HG03045 (cell line): Measurements from ENCODE around the gene MAP7D2.
"Not testable (repeated sequence)": the region's sequence is repeated elsewhere in the genome, so short reads cannot be mapped to it uniquely, and the experiment has no call there.

Source experiments
- ATAC-seq: cut with Tn5 transposase; IDR thresholded peaks from one replicate; pipeline ENCODE4 v1.9.1; 2021; ENCODE audit warnings: mild to moderate bottlenecking, moderate library complexity; ENCODE audit not compliant: unreplicated experiment

Gene MAP7D2

GRCh38 chrX:20116577-20117240 lies at the start of gene MAP7D2:
Gene MAP7D2 (minus strand): TSS chrX:20116907. CDS start chrX:20116879, 28 bp downstream.
- no peak for ATAC-seq

DNA sequence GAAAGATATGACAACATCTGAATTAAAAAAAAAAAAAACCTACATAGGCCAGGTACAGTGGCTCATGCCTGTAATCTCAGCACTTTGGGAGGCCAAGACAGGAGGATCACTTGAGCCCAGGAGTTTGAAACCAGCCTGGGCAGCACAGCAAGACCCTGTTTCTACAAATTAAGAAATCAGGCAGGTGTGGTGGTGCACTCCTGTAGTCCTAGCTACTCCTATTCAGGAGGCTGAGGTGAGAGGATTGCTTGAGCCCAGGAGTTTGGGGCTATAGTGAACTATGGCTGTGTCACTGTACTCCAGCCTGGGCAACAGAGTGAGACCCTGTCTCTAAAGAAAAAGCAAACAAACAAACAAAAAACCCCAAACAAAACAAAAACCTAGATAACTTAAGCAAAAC lies 45.8 kb upstream of the MAP7D2 start:
- not testable (repeated sequence) for ATAC-seq

GRCh38 chrX:20159797-20160385 lies 43.2 kb upstream of the MAP7D2 start:
- no peak for ATAC-seq

DNA sequence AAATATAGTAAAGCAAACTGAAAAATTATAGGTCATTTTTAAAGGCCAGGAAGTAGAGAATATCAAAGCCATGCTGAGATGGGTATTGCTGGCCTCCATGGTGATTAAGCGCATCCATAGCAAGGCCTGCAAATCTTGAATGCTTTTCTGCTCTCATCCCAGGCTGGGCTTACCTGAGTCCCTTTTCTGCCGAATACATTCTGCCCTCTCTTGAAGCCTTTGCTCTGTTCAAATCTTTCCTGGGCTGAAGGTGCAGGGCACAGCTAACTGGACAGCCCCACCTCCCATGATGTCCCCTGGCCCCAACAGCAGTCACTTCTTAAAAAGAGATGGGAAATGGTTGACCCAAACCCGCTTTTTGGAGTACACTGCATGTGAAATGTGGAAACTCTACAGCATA lies 35.0 kb upstream of the MAP7D2 start:
- no peak for ATAC-seq

DNA sequence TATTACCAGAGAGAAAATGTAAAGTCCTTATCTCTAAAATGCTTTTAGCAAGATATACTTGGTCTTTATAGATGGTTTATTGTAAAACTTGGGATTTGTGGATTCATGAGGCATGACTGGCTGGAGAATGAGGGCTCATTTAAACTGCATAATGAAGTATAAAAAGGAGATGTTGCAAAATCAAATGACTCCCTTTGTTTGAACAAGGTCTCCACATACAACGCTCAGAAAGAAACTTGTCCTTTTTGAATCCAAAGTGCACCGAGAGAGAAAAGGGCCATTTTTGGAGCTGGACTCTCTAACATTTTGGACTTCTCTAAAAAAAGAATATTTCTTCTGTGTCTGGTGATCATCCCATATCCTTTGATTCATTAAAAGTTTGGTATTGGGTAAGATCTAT lies 32.6 kb upstream of the MAP7D2 start:
- ATAC-seq: no peak

DNA sequence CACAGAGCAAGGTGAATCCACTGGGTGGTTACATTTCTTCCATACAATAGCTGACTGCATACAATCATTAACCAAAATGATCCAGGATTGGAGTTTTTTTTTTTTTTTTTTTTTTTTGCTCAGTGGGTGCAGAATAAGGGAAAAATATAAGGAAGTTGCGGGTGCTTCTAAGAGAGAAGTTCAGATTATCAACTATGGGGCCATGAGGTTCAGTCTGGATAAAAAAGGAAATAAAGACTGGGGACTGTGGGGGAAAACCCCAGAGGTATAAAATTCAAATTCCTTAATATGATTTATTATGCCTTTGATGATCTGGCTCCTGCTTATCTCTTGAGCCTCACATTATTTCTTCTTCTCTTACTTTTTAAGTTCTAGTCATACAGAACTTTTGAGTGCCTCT lies 30.9 kb upstream of the MAP7D2 start:
- no peak for ATAC-seq

GRCh38 chrX:20144491-20144890 lies 27.8 kb upstream of the MAP7D2 start:
- ATAC-seq: no peak

GRCh38 chrX:20143561-20143960 lies 26.9 kb upstream of the MAP7D2 start:
- no peak for ATAC-seq

DNA sequence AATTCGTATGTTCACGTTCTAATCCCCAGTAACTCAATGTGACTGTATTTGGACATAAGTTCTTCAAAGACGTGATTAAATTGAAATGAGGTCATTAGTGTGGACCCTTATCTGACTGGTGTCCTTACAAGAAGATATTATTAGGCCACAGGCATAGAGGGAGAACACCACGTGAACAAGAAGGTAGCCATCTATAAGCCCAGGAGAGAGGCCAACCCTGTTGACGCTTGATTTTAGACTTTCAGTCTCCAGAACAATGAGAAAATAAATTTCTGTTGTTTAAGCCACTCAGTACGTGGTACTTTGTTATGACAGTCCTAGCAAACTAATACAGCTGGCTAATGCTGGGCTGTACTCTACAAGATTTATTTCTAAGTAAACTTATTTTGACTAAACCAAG lies 26.4 kb upstream of the MAP7D2 start:
- no peak for ATAC-seq

GRCh38 chrX:20141281-20142220 lies 24.8 kb upstream of the MAP7D2 start, which contains the start of gene EIF1AX:
Gene EIF1AX (minus strand): TSS chrX:20141838. CDS start chrX:20141640, 198 bp downstream.
- ATAC-seq: peak; percentile 99

DNA sequence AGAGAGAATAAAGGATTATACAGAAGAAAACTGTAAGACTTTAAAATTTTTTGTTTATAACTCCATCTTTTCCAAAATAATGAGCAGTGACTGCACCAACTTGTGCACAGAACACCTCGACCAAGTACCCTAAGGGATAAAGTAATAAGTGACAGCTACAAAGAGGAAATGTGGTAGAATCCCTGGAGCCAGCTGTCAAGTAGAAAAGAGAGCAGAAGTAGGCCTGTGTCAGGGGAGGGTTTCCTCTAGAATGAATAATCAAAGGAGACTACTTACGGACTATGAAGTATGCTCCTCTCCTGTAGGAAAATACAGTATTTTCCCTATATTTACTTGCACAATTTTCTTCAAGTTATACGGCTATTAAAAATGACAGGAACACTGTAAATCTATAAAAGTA lies 23.7 kb upstream of the MAP7D2 start:
- ATAC-seq: no peak

- no peak for ATAC-seq
These were observed 23.3 kb upstream of the MAP7D2 start for GRCh38 chrX:20139966-20140365.

DNA sequence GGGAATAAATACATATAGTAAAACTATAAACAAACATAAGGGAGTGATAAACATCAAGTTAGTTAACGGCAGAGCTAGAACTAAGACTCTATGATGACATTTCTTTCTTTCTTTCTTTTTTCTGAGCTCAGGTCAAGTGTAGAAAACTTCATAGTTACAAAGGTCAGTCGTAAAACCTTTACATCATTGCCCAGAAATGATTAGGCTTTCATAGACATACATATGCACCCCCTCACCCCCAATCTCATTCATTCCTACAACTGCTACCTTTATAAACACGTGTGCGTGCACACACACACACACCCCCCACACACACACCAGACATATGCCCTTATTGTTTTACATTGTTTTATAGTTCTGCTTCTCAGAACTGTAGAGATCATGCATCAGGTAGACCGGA lies 19.2 kb upstream of the MAP7D2 start:
- no peak for ATAC-seq

- ATAC-seq: no peak
These were observed 16.0 kb upstream of the MAP7D2 start for GRCh38 chrX:20132666-20133065.

GRCh38 chrX:20130357-20130756 lies 13.7 kb upstream of the MAP7D2 start:
- no peak for ATAC-seq

GRCh38 chrX:20129547-20129946 lies 12.8 kb upstream of the MAP7D2 start:
- ATAC-seq: no peak

DNA sequence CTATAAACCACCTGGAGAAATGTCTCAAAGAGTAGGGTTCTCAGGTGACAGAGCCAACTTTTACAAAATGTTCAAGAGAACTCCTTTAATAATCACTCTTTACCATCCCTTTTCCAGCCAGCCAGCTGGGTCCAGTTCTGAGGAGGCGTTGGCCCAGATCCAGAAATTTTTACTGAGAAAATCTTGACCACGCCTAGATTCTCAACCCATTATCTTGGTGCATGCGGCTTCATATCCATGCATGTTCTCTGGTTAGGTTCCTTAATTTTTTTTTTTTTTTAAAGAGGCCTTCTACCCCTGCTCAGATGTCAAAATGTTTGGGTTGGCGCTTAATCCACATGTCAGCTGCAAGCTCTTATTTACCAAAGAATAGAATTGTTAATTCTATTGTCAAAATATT lies 12.0 kb upstream of the MAP7D2 start:
- ATAC-seq: no peak

DNA sequence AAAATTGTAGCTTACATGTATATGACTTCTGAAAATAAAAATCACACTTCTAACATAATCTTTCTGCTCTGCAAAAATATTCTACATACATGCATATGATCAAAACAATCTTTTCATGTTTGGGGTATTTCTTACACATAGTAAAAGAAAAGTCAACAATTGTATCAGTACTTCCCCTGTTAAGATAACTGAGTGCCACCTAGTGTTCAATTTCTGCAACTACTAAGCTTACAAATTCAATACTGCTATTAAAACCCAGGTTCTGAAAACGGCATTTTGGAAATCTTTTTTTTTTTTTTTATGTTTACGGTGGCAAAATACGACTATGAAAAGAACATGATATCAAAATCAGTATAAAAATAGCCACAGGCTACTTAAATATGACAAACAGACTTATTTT lies 10.7 kb upstream of the MAP7D2 start:
- ATAC-seq: not testable (repeated sequence)

DNA sequence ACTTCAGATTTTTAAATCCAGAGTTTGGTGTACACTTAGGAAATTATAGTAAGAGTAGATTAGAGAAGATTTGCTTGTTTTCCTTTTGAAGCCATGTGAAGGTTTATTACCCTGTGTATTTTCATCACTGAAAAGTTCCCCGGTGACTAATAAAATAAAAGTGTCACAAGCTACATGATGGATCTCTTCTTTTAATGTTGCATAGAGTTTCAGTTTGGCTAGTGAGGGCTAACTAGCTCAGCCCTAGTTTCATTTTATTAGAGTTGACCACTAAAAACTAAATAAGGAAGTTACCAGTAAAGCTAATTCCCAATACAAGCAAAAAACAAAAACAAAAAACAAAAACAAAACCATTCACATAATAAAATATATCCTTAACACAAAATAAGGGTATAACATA lies 10.1 kb upstream of the MAP7D2 start:
- ATAC-seq: not testable (repeated sequence)

- ATAC-seq: no peak
These were observed 8.3 kb upstream of the MAP7D2 start for GRCh38 chrX:20124964-20125363.

- no peak for ATAC-seq
These were observed 1.5 kb upstream of the MAP7D2 start for GRCh38 chrX:20118065-20118824.
